Activated CD8-positive, alpha-beta memory T cell treated with anti-CD3 and anti-CD28 coated beads, Interleukin-2, amount 50 U/mL, for 1 hour (primary cell): ENCODE results near the gene POLG.

Source experiments
- DNase-seq: peaks from one replicate; pipeline ENCODE4 v3.0.0-alpha.2; 2020; ENCODE audit errors: extremely low read depth

Gene POLG

GRCh38 chr15:89356634-89357298 lies 22.1 kb upstream of the POLG start:
- DNase-seq, result no peak

DNA sequence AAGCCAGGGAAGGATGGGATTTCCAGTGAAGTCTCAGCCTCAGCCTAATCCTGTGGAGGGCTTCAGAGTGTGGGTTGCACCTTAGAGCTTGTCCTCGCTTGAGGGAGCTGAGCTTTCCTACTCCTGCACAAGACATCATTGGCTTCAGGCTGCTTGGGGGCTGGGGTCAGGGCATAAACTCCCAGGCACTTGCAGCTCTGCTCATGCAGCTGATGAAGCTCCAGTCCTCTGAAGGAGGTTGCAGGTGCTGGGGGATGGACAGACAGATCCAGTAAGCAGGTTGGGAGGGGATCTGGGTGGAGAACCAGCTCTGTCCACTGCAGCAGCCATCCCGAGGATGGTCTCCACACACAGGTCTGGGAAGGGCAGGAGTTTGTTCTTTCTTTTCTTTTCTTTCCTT lies 19.4 kb upstream of the POLG start:
- DNase-seq, result no peak

DNA sequence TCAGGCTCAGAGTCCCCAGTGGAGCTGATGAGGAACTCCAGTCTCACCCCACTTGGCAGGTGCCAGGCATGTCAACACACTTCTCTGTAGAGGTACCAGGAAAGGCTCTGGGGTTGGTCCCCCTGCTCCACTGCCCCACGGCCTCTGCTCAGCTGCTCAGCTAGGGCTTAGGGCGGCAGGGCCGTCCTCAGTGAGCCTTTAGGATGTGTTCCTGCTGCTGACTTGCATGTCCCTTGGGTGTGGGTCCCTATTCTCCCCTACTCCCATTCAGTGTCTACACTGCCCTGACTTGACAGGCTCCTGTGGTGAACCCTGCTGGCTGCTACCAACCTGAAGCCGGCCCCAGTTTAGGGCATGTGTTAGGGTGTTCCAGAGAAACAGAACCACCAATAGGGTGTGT lies 17.9 kb upstream of the POLG start:
- DNase-seq, result no peak

DNA sequence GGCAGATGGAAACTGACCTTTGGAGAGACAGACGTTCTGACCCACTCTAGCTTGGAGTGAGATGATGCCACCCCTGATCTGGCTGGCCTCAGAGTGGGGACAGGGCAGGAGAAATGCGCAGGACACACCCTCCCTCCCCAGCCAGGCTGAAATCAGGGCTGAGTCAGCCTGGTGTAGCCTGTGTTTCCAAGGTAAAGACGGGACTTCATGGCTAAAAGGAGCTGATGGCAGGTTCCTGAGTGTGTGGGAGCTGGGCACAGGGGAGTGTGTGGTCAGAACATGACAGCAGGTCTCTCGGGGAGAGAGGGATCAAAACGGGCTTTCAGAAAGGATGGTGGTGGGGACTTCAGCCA lies 14.6 kb upstream of the POLG start:
- DNase-seq, result no peak

GRCh38 chr15:89346516-89347231 lies 12.1 kb upstream of the POLG start:
- DNase-seq, result no peak

- no peak for DNase-seq
Observed at GRCh38 chr15:89345248-89345647, 10.6 kb upstream of the POLG start.

DNA sequence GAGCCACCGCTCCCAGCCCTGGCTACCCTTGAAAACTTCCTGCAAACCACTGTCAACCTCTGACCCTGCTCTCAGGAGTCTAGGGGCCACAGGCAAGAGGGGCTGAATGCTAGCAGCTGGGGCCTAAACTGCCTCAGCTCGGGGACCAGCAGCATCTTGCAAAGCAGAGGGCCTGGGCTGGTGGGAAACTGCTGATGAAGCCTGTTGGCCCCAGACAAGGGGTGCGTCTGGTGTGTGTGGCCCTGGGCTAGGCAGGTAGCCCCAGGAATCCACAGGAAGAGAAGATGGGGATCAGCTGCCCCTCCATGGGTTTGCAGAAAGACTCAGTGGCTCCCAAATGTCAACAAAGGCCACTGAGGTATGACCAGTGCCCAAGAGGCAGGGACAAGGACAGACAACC lies 8.2 kb upstream of the POLG start:
- no peak for DNase-seq

DNA sequence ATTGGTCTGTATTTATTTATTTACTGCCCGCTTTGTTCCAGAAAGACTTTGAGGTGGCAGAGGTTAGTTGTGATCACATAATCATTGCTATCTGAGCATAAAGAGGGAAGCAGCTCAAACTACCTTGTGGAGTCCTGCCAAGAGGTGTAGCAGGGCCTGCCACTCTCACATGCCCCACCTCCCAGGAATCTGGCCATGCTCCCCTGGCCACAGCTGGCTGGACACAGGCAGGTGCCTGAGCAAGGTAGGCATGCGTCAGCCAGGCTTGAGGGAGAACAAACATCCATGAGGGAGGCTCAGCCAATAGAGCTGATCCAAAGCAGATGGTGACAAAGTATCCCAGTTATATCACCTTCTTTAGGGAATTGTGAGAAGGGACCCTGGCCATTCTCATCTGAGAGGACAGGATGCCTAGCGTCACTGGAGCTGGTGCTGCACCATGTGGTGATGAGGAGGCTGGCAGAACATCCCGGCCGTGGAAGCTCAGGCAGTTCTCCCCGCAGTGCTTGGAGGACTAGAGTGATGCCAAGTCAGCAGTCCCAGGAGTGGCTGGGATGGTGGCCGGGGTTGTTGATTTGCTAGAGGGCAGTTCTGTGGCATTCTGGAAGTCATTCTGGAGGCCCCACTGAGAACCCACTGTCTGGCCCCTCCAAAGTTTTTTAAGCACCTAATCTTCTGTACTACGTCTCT lies 6.8 kb upstream of the POLG start:
- no peak for DNase-seq

DNA sequence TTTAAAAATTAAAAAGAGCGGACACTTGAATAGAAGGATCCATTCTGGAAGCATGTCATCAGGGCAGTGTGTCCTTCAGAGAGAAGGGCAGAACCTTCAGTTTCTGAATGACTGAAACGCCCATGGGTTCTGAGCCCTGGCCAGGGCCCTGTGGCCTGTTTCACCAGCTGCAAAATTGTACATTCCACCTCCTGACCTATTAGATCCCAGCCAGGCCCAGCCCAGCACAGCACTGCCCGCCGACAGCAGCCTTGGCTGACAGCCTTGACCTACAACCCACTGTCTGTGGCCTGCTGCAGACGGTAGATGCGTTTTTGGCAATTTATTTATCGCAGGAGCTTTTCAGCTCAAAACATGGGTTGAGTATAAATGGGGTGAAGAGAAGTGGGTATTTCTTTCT lies 5.9 kb upstream of the POLG start:
- no peak for DNase-seq

GRCh38 chr15:89338036-89338435 lies 3.4 kb upstream of the POLG start:
- no peak for DNase-seq

GRCh38 chr15:89335298-89336041 lies 846 bp upstream of the POLG start:
- no peak for DNase-seq

GRCh38 chr15:89333959-89334509 lies 590 bp downstream of the POLG start:
- no peak for DNase-seq

DNA sequence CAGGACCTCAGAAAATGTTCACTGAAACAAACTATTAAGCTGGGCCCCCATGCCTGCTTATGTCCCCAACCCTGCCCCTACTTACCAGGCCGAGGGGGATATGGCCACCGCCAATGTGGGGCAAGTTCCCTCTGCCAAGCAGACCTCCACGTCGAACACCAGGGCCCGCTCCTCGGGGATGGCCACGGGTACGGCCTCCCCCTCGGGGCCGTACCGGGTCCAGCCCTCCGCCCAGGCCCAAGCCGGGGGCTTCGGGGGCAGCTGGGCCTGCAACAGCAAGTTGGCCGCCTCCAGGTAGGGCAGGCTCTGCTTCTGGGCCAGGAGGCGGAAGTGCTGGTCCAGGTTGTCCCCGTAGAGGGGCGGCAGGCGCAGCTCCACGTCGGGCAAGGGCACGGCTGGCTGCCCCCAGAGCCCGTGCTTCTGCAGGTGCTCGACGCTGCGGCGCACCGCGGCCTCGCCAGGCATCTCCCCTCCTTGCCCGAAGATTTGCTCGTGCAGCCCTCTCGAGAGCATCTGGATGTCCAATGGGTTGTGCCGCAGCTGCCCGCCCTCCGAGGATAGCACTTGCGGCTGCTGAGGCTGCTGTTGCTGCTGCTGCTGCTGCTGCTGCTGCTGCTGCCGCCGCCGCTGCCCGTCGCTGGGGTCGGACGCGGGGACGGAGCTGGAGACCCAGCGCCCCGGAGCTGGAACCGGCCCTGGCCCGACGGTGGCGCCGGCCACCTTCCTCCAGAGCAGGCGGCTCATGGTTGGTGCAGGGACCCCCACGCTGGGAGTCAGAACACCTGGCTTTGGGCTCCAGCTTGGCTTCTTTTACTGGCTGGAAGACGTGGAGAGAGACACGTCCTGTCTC lies 1.4 kb downstream of the POLG start:
- DNase-seq, result no peak

DNA sequence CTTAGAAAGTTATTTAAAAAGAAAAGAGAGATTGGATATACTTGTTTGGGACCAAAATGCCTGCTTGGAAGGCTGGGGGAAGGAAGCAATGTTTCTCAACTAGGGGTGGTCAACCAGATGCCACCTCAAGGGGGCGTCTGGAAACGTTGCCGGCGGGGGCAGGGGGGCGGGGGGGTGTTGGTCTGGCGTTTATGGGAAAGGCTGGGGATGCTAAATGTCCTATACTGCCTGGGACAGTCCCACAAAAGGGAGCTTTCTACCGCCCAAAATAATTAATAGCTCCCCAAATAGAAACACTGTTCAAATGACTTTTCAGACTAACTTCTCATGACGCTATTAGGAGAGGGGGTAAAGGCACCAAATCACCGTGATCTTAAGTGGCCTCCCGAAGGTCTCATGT lies 2.2 kb downstream of the POLG start:
- DNase-seq, result no peak

GRCh38 chr15:89330881-89331595 lies 3.6 kb downstream of the POLG start:
- DNase-seq, result no peak

GRCh38 chr15:89330119-89330518 lies 4.5 kb downstream of the POLG start:
- DNase-seq, result no peak

DNA sequence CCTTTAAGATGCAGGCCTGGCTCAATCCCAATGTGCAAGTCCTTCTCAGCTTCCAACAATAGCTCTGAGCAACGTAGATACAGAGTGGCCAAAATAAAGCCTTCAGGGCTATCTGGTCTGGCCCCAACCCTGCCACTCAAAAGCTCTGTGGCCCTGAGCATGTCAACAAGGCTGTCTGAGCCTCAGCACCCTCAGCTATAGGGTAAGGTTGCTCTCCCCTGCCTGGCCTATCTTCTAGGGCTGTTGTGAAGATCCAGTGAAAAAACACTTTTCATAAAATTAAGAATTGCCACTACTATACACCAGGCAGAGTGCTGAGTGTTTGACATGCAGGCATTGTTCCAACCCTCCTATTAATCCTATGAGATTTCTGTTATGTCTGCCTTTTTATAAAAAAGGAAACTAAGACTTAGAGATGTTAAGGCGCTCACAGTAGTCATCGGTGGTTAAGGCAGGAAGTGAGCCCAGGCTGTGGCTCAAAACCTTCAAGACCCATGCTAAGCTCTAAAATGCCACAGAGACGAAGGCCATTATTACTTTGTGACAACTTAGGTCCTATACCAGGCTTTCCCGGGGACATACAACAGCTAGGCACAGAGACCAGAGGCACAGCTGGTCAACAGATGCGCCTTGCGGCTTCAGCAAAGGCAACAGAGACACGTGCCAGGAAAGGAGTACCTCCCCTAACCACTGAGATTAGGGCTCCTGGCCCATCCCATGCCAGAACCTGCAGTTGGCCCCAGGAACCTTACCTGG lies 5.1 kb downstream of the POLG start:
- no peak for DNase-seq

- no peak for DNase-seq
Observed at GRCh38 chr15:89328398-89329254, 6.0 kb downstream of the POLG start.

DNA sequence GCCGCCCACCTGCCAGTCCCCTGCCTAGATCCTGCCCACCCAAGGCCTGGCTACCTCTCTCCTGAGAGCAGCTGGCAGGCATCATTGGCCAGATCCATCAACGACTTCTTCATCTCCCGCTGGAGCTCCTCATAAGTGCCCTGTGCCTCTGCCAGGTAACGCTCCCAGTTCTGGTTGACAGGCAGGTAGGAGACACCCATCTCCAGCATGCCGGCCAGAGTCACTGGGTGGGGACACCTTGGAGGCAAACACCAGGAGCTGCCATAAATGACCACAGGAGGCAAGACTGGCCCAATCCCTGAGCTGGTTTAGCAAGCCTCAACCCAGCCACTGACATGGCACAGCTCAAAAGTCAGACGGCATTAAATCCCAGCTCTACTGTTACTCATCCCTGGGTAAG lies 7.5 kb downstream of the POLG start:
- DNase-seq, result no peak
